PC-9 (cell line): ENCODE data around the gene TCF12. TPM values are rescaled to one million over a fixed set of nuclear protein-coding genes. Genes with fewer than 3 reads are reported as not detected.

Experiments
- BruUV-seq: library from RNA; stranded (reverse); fragments of 400-500 nt; replicated peaks from 2 replicates; lab custom pipeline; 2021; lab: Mats Ljungman, UMichigan
- CTCF ChIA-PET: fragments of 300-600 bp; sonication (Branson Sonifier 250); formaldehyde crosslinking; loops from one replicate; lab custom pipeline; 2022; ENCODE audit warnings: antibody characterized with exemption; lab: Charles Lee
- POLR2A ChIA-PET: fragments of 300-600 bp; sonication (Branson Sonifier 250); formaldehyde crosslinking; loops from one replicate; lab custom pipeline; 2022; ENCODE audit warnings: antibody characterized with exemption; ENCODE audit not compliant: unreplicated experiment; lab: Charles Lee
- DNase-seq, 2 experiments: peaks; one replicate each; pipeline versions ENCODE4 v3.0.0 to v3.0.0-alpha.2; 2015 to 2022; ENCODE audit warnings: mixed read lengths in 1 of 2
- H2AFZ ChIP-seq: fragments of 200-600 bp; sonication (generic); 2 replicates; pipeline ENCODE4 v1.8.1; 2017; ENCODE audit warnings: antibody characterized with exemption
- H3F3A ChIP-seq: fragments of 200-600 bp; sonication (generic); 2 replicates; pipeline ENCODE4 v1.8.1; 2017; ENCODE audit warnings: antibody characterized with exemption, mild to moderate bottlenecking, low read depth; ENCODE audit not compliant: insufficient read depth
- H3K27ac ChIP-seq: fragments of 200-600 bp; sonication (generic); 2 replicates; pipeline ENCODE4 v1.6.1; 2016; ENCODE audit warnings: mixed run types
- H3K27me3 ChIP-seq: fragments of 200-600 bp; sonication (generic); 2 replicates; pipeline ENCODE4 v1.6.1; 2016; ENCODE audit warnings: low read depth, mixed run types; ENCODE audit not compliant: insufficient read depth
- H3K36me3 ChIP-seq: fragments of 200-600 bp; sonication (generic); 2 replicates; pipeline ENCODE4 v1.6.1; 2016; ENCODE audit warnings: low read depth, mixed run types
- H3K4me1 ChIP-seq: fragments of 200-600 bp; sonication (generic); replicated peaks from 2 replicates; pipeline ENCODE4 v1.6.1; 2016; ENCODE audit warnings: mixed run types; ENCODE audit not compliant: insufficient read depth
- H3K4me2 ChIP-seq: fragments of 200-600 bp; sonication (generic); 2 replicates; pipeline ENCODE4 v1.6.1; 2017; ENCODE audit warnings: mixed run types
- H3K4me3 ChIP-seq: fragments of 200-600 bp; sonication (generic); 2 replicates; pipeline ENCODE4 v1.6.1; 2016; ENCODE audit warnings: mixed run types
- H3K79me2 ChIP-seq: fragments of 200-600 bp; sonication (generic); 2 replicates; pipeline ENCODE4 v1.6.1; 2017; ENCODE audit warnings: low read depth, mixed run types
- H3K9me2 ChIP-seq: fragments of 200-600 bp; sonication (generic); 2 replicates; pipeline ENCODE4 v1.8.1; 2017; ENCODE audit warnings: mild to moderate bottlenecking; ENCODE audit not compliant: insufficient read depth
- H3K9me3 ChIP-seq: fragments of 200-600 bp; sonication (generic); 2 replicates; pipeline ENCODE4 v1.8.1; 2016; ENCODE audit warnings: low read depth; ENCODE audit not compliant: insufficient read depth
- H4K20me1 ChIP-seq: fragments of 200-600 bp; sonication (generic); 2 replicates; pipeline ENCODE4 v1.8.1; 2017; ENCODE audit not compliant: insufficient read depth
- CTCF ChIP-seq: fragments of 200-600 bp; sonication (generic); conservative IDR thresholded peaks from 2 replicates; pipeline ENCODE4 v1.6.1; 2017; ENCODE audit warnings: mixed run types, antibody characterized with exemption, mild to moderate bottlenecking, moderate library complexity
- EZH2 ChIP-seq: fragments of 200-600 bp; sonication (generic); IDR thresholded peaks from 2 replicates; pipeline ENCODE4 v1.8.0; 2017; ENCODE audit warnings: antibody characterized with exemption, low read depth
- intact Hi-C: fragments of 100-400 bp; cut with micrococcal nuclease; formaldehyde crosslinking; loops from one replicate; pipeline ENCODE4 v1.10.0; 2022; ENCODE audit not compliant: unreplicated experiment
- total RNA-seq: library from RNA; stranded (reverse); gene quantifications from 2 replicates; pipeline ENCODE4 v1.2.3, GENCODE V29; 2021

Gene TCF12
- total RNA-seq, 1 experiment from 2014 or later, result 60.1 TPM

DNA sequence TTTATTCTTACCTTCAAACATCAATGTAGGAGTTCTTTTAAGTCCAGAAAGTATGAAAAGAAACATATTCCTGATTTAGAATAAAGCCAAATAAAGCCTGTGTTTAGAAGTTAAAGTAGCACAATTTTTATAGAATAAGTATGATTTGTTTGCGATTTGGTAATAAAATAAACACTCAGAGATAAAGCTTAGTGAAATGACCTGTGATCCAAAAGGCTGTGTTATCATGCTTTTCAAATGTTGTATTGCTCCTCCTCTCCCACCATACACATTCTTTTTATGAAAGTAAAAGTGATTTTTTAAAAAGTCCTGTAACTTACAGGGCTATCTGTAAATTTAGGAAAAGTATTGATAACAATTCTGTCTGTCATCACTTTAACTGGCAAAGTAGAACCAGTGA, 319.2 kb downstream of the TCF12 start:
- no peaks in the 10 kb centered on the region for H3K9me3 ChIP-seq
- no peaks in the 10 kb centered on the region for H4K20me1 ChIP-seq
- ChIA-PET CTCF (interaction anchor here (0.6 kb wide), 1 partner anchor 615 kb away, joined by 3 read pairs; no protein-coding TSS in a partner anchor), POLR2A (interaction anchor here (0.5 kb wide), 1 partner anchor 381 kb away, joined by 5 read pairs; no protein-coding TSS in a partner anchor)
- intact Hi-C loops, result no loop called here
- H3F3A ChIP-seq, result no peaks in the 10 kb centered on the region
- H3K9me2 ChIP-seq, result no peaks in the 10 kb centered on the region
- no peak overlapping the region for H3K27ac ChIP-seq
- no TSS peak for BruUV-seq
- DNase-seq, result no peak
- no peaks in the 10 kb centered on the region for H3K79me2 ChIP-seq
- no peak overlapping the region for H3K4me2 ChIP-seq
- no peak overlapping the region for H2AFZ ChIP-seq
- TF ChIP-seq EZH2, result no peak
- no peak for TF ChIP-seq CTCF
- H3K4me1 ChIP-seq, result no peaks in the 10 kb centered on the region
- H3K36me3 ChIP-seq, result no peaks in the 10 kb centered on the region
- no peak overlapping the region for H3K4me3 ChIP-seq
- H3K27me3 ChIP-seq, result no peaks in the 10 kb centered on the region

DNA sequence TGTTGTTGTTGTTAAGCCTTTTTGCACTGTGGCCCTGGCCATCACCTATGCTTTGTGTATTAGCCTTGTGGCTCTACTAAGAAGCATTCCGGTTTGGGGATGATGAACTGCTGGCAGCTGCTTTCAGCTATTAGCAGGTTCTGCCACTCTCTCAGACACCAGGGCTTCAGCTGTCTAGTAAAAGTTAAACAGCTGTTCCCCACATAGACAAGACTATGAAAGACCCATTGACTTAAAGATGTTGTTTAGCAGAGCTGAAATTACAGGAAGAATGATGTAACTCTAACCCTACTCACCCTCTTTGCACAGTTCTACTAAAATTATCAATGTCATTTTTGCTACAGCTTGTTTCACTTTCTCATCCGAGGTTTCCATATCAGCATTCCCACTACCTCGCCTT, 326.7 kb downstream of the TCF12 start:
- intact Hi-C loops, result no loop called here
- DNase-seq, result no peak
- Histone ChIP-seq H3K79me2 (no peaks in the 10 kb centered on the region), H3K9me2 (no peaks in the 10 kb centered on the region), H3K27me3 (no peaks in the 10 kb centered on the region), H3K4me3 (no peak overlapping the region), H4K20me1 (no peaks in the 10 kb centered on the region), H3F3A (no peaks in the 10 kb centered on the region), H3K27ac (no peak overlapping the region), H3K4me2 (no peak overlapping the region), H3K9me3 (no peaks in the 10 kb centered on the region), H3K36me3 (no peaks in the 10 kb centered on the region), H2AFZ (no peak overlapping the region), H3K4me1 (no peaks in the 10 kb centered on the region)
- TF ChIP-seq CTCF, result no peak
- TF ChIP-seq EZH2, result no peak
- CTCF ChIA-PET, result no interaction called here
- POLR2A ChIA-PET, result no interaction called here
- BruUV-seq, result no TSS peak

GRCh38 chr15:57245714-57246113, 327.3 kb downstream of the TCF12 start:
- Histone ChIP-seq H3K4me2 (no peak overlapping the region), H3K4me1 (no peaks in the 10 kb centered on the region), H3K4me3 (no peak overlapping the region), H3K27me3 (no peaks in the 10 kb centered on the region), H3K9me2 (no peaks in the 10 kb centered on the region), H3K9me3 (no peaks in the 10 kb centered on the region), H3K27ac (no peak overlapping the region), H3K36me3 (no peaks in the 10 kb centered on the region), H4K20me1 (no peaks in the 10 kb centered on the region), H3F3A (no peaks in the 10 kb centered on the region), H2AFZ (no peak overlapping the region), H3K79me2 (no peaks in the 10 kb centered on the region)
- POLR2A ChIA-PET, result no interaction called here
- TF ChIP-seq EZH2, result no peak
- TF ChIP-seq CTCF, result no peak
- no TSS peak for BruUV-seq
- CTCF ChIA-PET, result interaction anchor here (0.7 kb wide), 1 partner anchor 14 kb away, joined by 3 read pairs; no protein-coding TSS in a partner anchor
- no peak for DNase-seq
- intact Hi-C loops, result no loop called here
